ENCODE data around the gene DLL4. TPM values are rescaled to one million over a fixed set of nuclear protein-coding genes. Genes with fewer than 3 reads are reported as not detected.

Gene DLL4
- total RNA-seq, 4 donors from 2014 or later: 1.9 to 9.7 (median 6.4) TPM

GRCh38 chr15:40957581-40958051 is 28.5 kb downstream of the DLL4 start:
- TF ChIP-seq EP300 (IDR thresholded peaks at IDR 0.05) (no peak), POLR2AphosphoS5 (IDR thresholded peaks at IDR 0.05) (peak; percentile 94)
- no peaks in the 10 kb centered on the region for H3K27me3 ChIP-seq
- H3K36me3 ChIP-seq: no peaks in the 10 kb centered on the region
- peak; percentile 75 for ATAC-seq
- WGBS, 2 donors (ENCODE audit: low coverage in 1 of 2): 60% methylated on average over 1 of the region's 9 CpGs; no CpG with 5 or more reads in 1 of the 2 donors
- peak overlapping the region in 3 of 4 donors; percentile 57 to 67 (median 58) for H3K27ac ChIP-seq
- H3K4me1 ChIP-seq: peaks cover 0 to 41% (median under 1%) of the 10 kb centered on the region in 3 donors
- no peak overlapping the region for H3K4me3 ChIP-seq
- H3K9me3 ChIP-seq: no peaks in the 10 kb centered on the region

- TF ChIP-seq EP300 (IDR thresholded peaks at IDR 0.05): no peak
- TF ChIP-seq POLR2A (IDR thresholded peaks at IDR 0.05): no peak
- no peak for TF ChIP-seq POLR2AphosphoS5 (IDR thresholded peaks at IDR 0.05)
- no peak for TF ChIP-seq CTCF (IDR thresholded peaks at IDR 0.05)
- H3K27ac ChIP-seq: peak overlapping the region in 3 of 4 donors; percentile 57 to 63 (median 58)
These were observed 29.0 kb downstream of the DLL4 start for GRCh38 chr15:40958146-40958545.

GRCh38 chr15:40958723-40959122 is 29.6 kb downstream of the DLL4 start:
- Histone ChIP-seq H3K4me3 (no peak overlapping the region), H3K36me3 (no peaks in the 10 kb centered on the region), H3K4me1 (peaks cover 0 to 33% (median 0%) of the 10 kb centered on the region in 3 donors), H3K9me3 (no peaks in the 10 kb centered on the region), H3K27me3 (no peaks in the 10 kb centered on the region), H3K27ac (no peak overlapping the region)
- WGBS, 2 donors (ENCODE audit: low coverage in 1 of 2): 82 to 90% methylated on average over 4 to 7 of the region's 8 CpGs
- ATAC-seq: no peak
- TF ChIP-seq CTCF (IDR thresholded peaks at IDR 0.05): no peak
- TF ChIP-seq POLR2AphosphoS5 (IDR thresholded peaks at IDR 0.05): no peak
- no peak for TF ChIP-seq POLR2A (IDR thresholded peaks at IDR 0.05)
- no peak for TF ChIP-seq EP300 (IDR thresholded peaks at IDR 0.05)

More at GRCh38 chr15:40958146-40958545, 29.0 kb downstream of the DLL4 start:
- H3K4me3 ChIP-seq: no peak overlapping the region
- 84% methylated on average over 4 of the region's 6 CpGs; no CpG with 5 or more reads in 1 of the 2 donors for WGBS, 2 donors (ENCODE audit: low coverage in 1 of 2)
- H3K36me3 ChIP-seq: no peaks in the 10 kb centered on the region
- H3K4me1 ChIP-seq: peaks cover 0 to 38% (median 0%) of the 10 kb centered on the region in 3 donors
- H3K27me3 ChIP-seq: no peaks in the 10 kb centered on the region
- no peak for ATAC-seq
- no peaks in the 10 kb centered on the region for H3K9me3 ChIP-seq

GRCh38 chr15:40959331-40960141 is 30.4 kb downstream of the DLL4 start:
- WGBS, 2 donors (ENCODE audit: low coverage in 1 of 2): 77 to 92% methylated on average over 3 to 15 of the region's 22 CpGs
- no peak for TF ChIP-seq POLR2AphosphoS5 (IDR thresholded peaks at IDR 0.05)
- no peak for TF ChIP-seq POLR2A (IDR thresholded peaks at IDR 0.05)
- no peak for TF ChIP-seq EP300 (IDR thresholded peaks at IDR 0.05)
- TF ChIP-seq CTCF (IDR thresholded peaks at IDR 0.05): no peak
- H3K36me3 ChIP-seq: no peaks in the 10 kb centered on the region
- H3K27me3 ChIP-seq: no peaks in the 10 kb centered on the region
- H3K4me1 ChIP-seq: peaks cover 0 to 25% (median 0%) of the 10 kb centered on the region in 3 donors
- no peaks in the 10 kb centered on the region for H3K9me3 ChIP-seq
- no peak for ATAC-seq
- no peak overlapping the region for H3K27ac ChIP-seq
- no peak overlapping the region for H3K4me3 ChIP-seq

GRCh38 chr15:40960151-40960885 is 31.2 kb downstream of the DLL4 start:
- no peaks in the 10 kb centered on the region for H3K27me3 ChIP-seq
- TF ChIP-seq POLR2A (IDR thresholded peaks at IDR 0.05) (no peak), EP300 (IDR thresholded peaks at IDR 0.05) (no peak), POLR2AphosphoS5 (IDR thresholded peaks at IDR 0.05) (no peak), CTCF (IDR thresholded peaks at IDR 0.05) (no peak)

More at GRCh38 chr15:40960151-40960885, 31.2 kb downstream of the DLL4 start:
- WGBS, 2 donors (ENCODE audit: low coverage in 1 of 2): 57 to 92% methylated on average over 1 to 3 of the region's 16 CpGs
- H3K27ac ChIP-seq: no peak overlapping the region
- H3K36me3 ChIP-seq: no peaks in the 10 kb centered on the region
- H3K4me1 ChIP-seq: peaks cover 0 to 25% (median 0%) of the 10 kb centered on the region in 3 donors
- no peaks in the 10 kb centered on the region for H3K9me3 ChIP-seq
- no peak overlapping the region for H3K4me3 ChIP-seq
- no peak for ATAC-seq
